Measurements from ENCODE around the gene USPL1.

Gene USPL1

GRCh38 chr13:30696278-30697176 lies 78.8 kb downstream of the USPL1 start:
- no peak for DNase-seq (ENCODE audit: low read depth in 3 of 3)

GRCh38 chr13:30697177-30697953 lies 79.6 kb downstream of the USPL1 start:
- no peak for DNase-seq (ENCODE audit: low read depth in 3 of 3)

GRCh38 chr13:30697996-30698401 lies 80.3 kb downstream of the USPL1 start:
- no peak for DNase-seq (ENCODE audit: low read depth in 3 of 3)

- no peak for DNase-seq (ENCODE audit: low read depth in 3 of 3)
Observed at GRCh38 chr13:30698488-30699005, 80.8 kb downstream of the USPL1 start.

- no peak for DNase-seq (ENCODE audit: low read depth in 3 of 3)
Observed at GRCh38 chr13:30700364-30700763, 82.6 kb downstream of the USPL1 start.

GRCh38 chr13:30702006-30702405 lies 84.3 kb downstream of the USPL1 start:
- no peak for DNase-seq (ENCODE audit: low read depth in 3 of 3)

GRCh38 chr13:30704596-30704995 lies 86.9 kb downstream of the USPL1 start:
- DNase-seq (ENCODE audit: low read depth in 3 of 3): no peak

GRCh38 chr13:30705680-30706079 lies 88.0 kb downstream of the USPL1 start:
- no peak for DNase-seq (ENCODE audit: low read depth in 3 of 3)

- no peak for DNase-seq (ENCODE audit: low read depth in 3 of 3)
Observed at GRCh38 chr13:30708541-30708940, 90.8 kb downstream of the USPL1 start.

Data from stimulated activated CD4-positive, alpha-beta T cell treated with anti-CD3 and anti-CD28 coated beads, TNF-alpha, amount 100 ng/mL, for 24 hours (primary cell).